ENCODE data around the gene CRIP3. TPM values are rescaled to one million over a fixed set of nuclear protein-coding genes. Genes with fewer than 3 reads are reported as not detected.

CRIP3 gene
- total and polyA plus RNA-seq, 2 of the 13 experiments (the other 11 are each of a cell fraction or from before 2014, with no cell fraction given) = 6.3 to 9.3 TPM

- TF ChIP-seq ZNF431 (CRISPR knock-in tag; IDR thresholded peaks at IDR 0.05; ENCODE audit: borderline replicate concordance, low read depth) = no peak
- 0 out of 2 replicates have a peak, but pooled peaks have one; percentile 30 for TF ChIP-seq DNMT3B (CRISPR knock-in tag; conservative IDR thresholded peaks at IDR 0.05)
- 0 out of 2 replicates have a peak, but pooled peaks have one; percentile 35 for TF ChIP-seq NR2C2 (CRISPR knock-in tag; IDR thresholded peaks at IDR 0.05; ENCODE audit: borderline replicate concordance)
- TF ChIP-seq HDAC6 (IDR thresholded peaks at IDR 0.05; ENCODE audit: low read depth, low read length) = no peak
- TF ChIP-seq DMAP1 (CRISPR knock-in tag; IDR thresholded peaks at IDR 0.05) = no peak
- TF ChIP-seq NFKBIZ (CRISPR knock-in tag; IDR thresholded peaks at IDR 0.05) = peak; percentile 25; the same call in 1 of the 2 replicates
- peak; percentile 7 for TF ChIP-seq ZNF18 (CRISPR knock-in tag; IDR thresholded peaks at IDR 0.05; ENCODE audit: insufficient replicate concordance)
- peak; percentile 69; the same call in 1 of the 2 replicates for TF ChIP-seq CCDC6 (CRISPR knock-in tag; IDR thresholded peaks at IDR 0.05)
- peak; percentile 97 for TF ChIP-seq HNF4A (CRISPR knock-in tag; IDR thresholded peaks at IDR 0.05)
- TF ChIP-seq SKIL (CRISPR knock-in tag; IDR thresholded peaks at IDR 0.05; ENCODE audit: borderline replicate concordance) = peak; percentile 58; the same call in 1 of the 2 replicates
- TF ChIP-seq ZSCAN21 (CRISPR knock-in tag; IDR thresholded peaks at IDR 0.05; ENCODE audit: borderline replicate concordance) = peak; percentile 65; the same call in 1 of the 2 replicates
- TF ChIP-seq CSRNP1 (CRISPR knock-in tag; IDR thresholded peaks at IDR 0.05) = no peak
- 0 out of 2 replicates have a peak, but pooled peaks have one; percentile 10 for TF ChIP-seq PHF20 (CRISPR knock-in tag; IDR thresholded peaks at IDR 0.05)
- 0 out of 2 replicates have a peak, but pooled peaks have one; percentile 35 for TF ChIP-seq RERE (CRISPR knock-in tag; IDR thresholded peaks at IDR 0.05; ENCODE audit: low read depth)
- peak; percentile 42; the same call in 1 of the 2 replicates for TF ChIP-seq GATA4 (IDR thresholded peaks at IDR 0.05; ENCODE audit: borderline replicate concordance, low read depth)
These were observed 30.7 kb downstream of the CRIP3 start (continued) for GRCh38 chr6:43277643-43278523.
